Right lobe of liver (tissue), 4 donors: ENCODE data around the gene CDYL.

Experiments used
- POLR2A ChIP-seq: fragments of 450-650 bp; IDR thresholded peaks from one replicate; pipeline ENCODE4 v1.6.1; 2017; ENCODE audit warnings: antibody characterized with exemption, mild to moderate bottlenecking
- TF ChIP-seq, protein P1 (sequence below), 4 donors: fragments of 200-600 bp in 3 of 4; fragments of 450-650 bp in 1 of 4; IDR thresholded peaks; one replicate each; pipeline versions ENCODE4 v1.5.1 to v1.8.0; 2016 to 2022; ENCODE audit warnings: antibody characterized with exemption in 4 of 4, mild to moderate bottlenecking in 2 of 4
- donor health status: DM: no; HTN: no; CAD: no.
- donor health status: DM: no; HTN: no; CAD: no.
- donor health status: DM: no; HTN: yes; CAD: no.

DNA sequence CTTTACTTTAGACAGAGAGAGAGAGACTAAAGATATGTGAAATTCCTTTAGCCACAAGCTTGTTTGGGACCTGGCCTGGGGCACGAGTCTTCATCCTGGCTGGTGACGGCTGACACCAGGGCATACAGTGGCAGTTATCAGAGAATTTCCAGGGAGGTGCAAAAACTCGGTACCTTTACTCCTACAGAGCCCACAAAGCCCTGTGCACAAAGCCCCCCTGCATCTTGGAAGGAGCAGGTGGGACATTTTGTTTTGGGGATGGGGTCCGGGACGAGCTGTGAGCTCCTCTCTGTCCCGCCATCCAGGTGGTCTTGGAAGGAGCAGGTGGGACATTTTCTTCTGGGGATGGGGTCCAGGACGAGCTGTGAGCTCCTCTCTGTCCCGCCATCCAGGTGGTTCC is 198.8 kb downstream of the CDYL start:
- TF ChIP-seq, protein P1, sequence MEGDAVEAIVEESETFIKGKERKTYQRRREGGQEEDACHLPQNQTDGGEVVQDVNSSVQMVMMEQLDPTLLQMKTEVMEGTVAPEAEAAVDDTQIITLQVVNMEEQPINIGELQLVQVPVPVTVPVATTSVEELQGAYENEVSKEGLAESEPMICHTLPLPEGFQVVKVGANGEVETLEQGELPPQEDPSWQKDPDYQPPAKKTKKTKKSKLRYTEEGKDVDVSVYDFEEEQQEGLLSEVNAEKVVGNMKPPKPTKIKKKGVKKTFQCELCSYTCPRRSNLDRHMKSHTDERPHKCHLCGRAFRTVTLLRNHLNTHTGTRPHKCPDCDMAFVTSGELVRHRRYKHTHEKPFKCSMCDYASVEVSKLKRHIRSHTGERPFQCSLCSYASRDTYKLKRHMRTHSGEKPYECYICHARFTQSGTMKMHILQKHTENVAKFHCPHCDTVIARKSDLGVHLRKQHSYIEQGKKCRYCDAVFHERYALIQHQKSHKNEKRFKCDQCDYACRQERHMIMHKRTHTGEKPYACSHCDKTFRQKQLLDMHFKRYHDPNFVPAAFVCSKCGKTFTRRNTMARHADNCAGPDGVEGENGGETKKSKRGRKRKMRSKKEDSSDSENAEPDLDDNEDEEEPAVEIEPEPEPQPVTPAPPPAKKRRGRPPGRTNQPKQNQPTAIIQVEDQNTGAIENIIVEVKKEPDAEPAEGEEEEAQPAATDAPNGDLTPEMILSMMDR (IDR thresholded peaks at IDR 0.05), result no peak
- TF ChIP-seq POLR2A, result no peak
